ENCODE measurements around the gene TLE5.

Gene TLE5

GRCh38 chr19:3036119-3036976, 25.9 kb downstream of the TLE5 start:
- TF ChIP-seq CTCF (IDR thresholded peaks at IDR 0.05; ENCODE audit: insufficient read depth, low read depth, low read length, missing control alignments) = no peak
- peak overlapping the region; percentile 90 for H3K4me3 ChIP-seq (ENCODE audit: low read depth, low read length)
- peak; percentile 90 for DNase-seq (ENCODE audit: low read depth)

DNA sequence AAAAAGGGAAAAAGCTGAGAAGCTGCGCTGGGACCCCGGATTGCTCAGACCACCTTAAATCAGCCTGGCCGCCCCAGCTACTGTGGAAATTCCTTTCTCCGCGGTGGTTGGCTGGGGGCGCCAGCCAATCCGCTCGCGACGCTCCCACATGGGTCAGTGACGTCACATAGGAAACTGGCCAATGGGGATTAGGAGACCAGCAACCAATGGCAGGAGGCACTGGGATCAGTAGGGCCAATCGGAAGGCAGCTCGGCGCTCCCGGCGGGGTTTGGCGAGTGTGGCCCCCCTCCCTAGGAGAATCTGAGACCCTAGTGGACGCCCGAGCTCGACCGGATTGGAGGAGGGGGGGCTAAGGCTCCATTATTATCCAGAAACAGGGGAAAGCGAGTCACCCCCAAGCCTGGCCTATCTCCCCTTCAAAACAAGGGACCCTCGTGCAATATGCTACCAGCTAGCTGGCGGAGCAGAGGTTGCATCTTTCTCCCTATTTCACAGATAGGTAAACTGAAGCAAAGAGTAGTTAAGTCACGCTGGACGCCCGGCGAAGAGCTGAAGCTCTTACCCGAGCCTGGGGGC, 26.7 kb downstream of the TLE5 start:
- H3K4me3 ChIP-seq (ENCODE audit: low read depth, low read length) = peak overlapping the region; percentile 90
- TF ChIP-seq CTCF (IDR thresholded peaks at IDR 0.05; ENCODE audit: insufficient read depth, low read depth, low read length, missing control alignments) = peak; percentile 7
- DNase-seq (ENCODE audit: low read depth) = peak; percentile 99

DNA sequence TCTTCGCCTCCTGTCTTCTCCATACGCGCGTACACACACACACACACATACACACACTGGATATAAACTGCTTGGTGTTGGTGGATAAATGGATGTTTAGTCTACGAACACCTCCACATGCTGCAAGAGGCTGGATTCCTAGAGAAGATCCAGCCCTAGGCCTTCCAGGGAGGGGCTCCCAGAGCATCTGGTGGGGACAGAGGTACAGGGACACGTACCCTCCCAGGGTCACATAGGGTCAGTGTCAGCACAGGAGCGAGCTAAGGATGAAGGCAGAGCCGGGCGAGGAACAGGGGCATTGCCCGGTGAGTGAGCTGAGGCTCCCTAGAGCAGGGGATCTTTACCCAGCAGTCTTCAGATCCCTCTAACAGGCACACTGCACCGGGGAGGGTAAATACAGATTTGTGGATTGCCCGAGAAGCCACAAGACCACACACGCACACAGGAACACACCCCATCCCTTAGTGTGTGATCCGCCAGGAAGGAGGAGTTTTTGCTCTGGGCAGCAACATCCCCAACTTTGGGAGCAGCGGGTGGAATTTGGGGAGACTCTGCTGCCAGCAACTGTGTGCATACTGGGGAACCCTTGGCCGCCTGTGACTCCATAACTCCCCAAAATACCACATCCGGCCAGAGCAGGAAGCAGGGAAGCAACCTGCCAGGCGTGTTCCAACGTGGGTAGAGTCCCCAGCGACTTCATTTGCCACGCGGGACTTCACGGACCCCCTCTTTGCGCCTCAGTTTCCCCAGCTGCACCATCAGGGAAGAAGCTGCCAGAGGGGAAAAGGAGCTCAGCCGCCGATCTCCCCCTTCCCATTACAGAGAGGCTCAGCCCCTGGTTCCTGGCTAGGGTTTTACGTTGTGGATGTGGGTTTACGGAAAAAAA, 27.4 kb downstream of the TLE5 start:
- TF ChIP-seq CTCF (IDR thresholded peaks at IDR 0.05; ENCODE audit: insufficient read depth, low read depth, low read length, missing control alignments) = no peak
- DNase-seq (ENCODE audit: low read depth) = peak; percentile 65
- peak overlapping the region; percentile 90 for H3K4me3 ChIP-seq (ENCODE audit: low read depth, low read length)

- TF ChIP-seq CTCF (IDR thresholded peaks at IDR 0.05; ENCODE audit: insufficient read depth, low read depth, low read length, missing control alignments) = no peak
- no peak for DNase-seq (ENCODE audit: low read depth)
- no peak overlapping the region for H3K4me3 ChIP-seq (ENCODE audit: low read depth, low read length)
Measured at GRCh38 chr19:3034406-3034655, 28.0 kb downstream of the TLE5 start.

DNA sequence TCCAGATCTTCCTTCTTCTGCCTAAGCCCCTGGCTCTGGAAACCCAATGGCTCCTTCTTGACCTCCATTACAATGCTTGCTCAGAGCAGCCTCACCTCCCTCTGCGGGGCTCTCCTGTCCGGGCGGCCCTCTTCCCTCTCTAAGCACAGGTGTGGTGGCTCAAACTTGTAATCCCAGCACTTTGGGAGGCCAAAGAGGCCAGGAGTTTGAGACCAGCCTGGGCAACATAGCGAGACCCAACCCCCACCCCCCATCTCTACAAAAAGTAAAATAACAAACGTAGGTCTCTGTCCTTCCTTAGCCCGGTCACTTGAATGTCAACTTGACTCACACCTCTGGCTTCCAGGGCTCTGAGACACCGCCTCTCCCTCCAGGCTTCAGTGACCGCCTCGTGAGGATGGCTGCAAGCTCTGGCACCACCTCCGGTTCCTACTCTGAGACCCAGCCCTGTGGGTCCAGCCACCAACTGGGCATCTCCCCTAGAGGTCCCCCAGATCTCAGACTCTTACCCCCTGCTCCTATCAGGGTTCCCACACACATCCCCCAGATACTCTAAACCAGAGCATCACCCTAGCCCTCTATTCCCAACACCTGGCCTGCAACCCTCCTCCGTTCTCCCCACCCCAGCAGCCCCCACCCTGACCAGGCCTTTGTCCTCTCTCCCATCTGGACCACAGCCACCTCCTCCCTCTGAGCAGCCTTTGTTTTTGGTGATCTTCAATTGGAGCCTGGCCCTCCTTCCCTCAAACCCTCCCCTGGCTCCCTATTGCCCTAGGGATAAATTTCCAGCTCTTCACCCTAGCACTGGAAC, 28.5 kb downstream of the TLE5 start:
- no peak for TF ChIP-seq CTCF (IDR thresholded peaks at IDR 0.05; ENCODE audit: insufficient read depth, low read depth, low read length, missing control alignments)
- no peak overlapping the region for H3K4me3 ChIP-seq (ENCODE audit: low read depth, low read length)
- no peak for DNase-seq (ENCODE audit: low read depth)

DNA sequence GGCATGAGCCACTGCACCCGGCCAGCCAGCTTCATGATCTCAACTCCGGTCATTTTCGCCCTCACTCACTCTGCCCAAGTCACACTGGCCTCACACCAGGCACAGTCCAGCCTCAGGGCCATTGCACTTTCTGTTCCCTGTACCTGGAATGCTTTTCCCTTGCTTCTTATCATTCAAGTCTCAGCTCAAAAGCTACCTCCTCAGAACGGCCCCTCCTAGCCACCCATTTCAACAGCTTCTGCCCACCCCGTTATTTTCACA, 30.8 kb downstream of the TLE5 start:
- TF ChIP-seq CTCF (IDR thresholded peaks at IDR 0.05; ENCODE audit: insufficient read depth, low read depth, low read length, missing control alignments) = no peak
- H3K4me3 ChIP-seq (ENCODE audit: low read depth, low read length) = no peak overlapping the region
- no peak for DNase-seq (ENCODE audit: low read depth)
